Neural cell (in vitro differentiated cells): ENCODE measurements around the gene NTRK1. TPM values are rescaled to one million over a fixed set of nuclear protein-coding genes. Genes with fewer than 3 reads are reported as not detected.

ENCODE experiments used
- H2AFZ ChIP-seq: fragments of 200-600, 300-800 bp; sonication (generic), shearing (Covaris generic); 2 replicates; pipeline ENCODE4 v1.6.0; 2014; ENCODE audit warnings: low read depth, mild to moderate bottlenecking, antibody characterized with exemption, low read length, moderate library complexity
- H3F3A ChIP-seq: fragments of 200-600 bp; shearing (Covaris generic); 2 replicates; pipeline ENCODE4 v1.6.1; 2016; ENCODE audit warnings: mild to moderate bottlenecking, moderate library complexity, mixed read lengths, antibody characterized with exemption, low read length; ENCODE audit not compliant: insufficient read depth, poor library complexity, severe bottlenecking
- H3K27ac ChIP-seq: fragments of 200-600, 300-800 bp; sonication (generic), shearing (Covaris generic); 2 replicates; pipeline ENCODE4 v1.5.1; 2014; ENCODE audit warnings: mild to moderate bottlenecking, low read length, moderate library complexity
- H3K27me3 ChIP-seq: fragments of 300-800, 200-600 bp; sonication (generic), shearing (Covaris generic); 2 replicates; pipeline ENCODE4 v1.6.0; 2014; ENCODE audit warnings: mild to moderate bottlenecking, low read depth, low read length, moderate library complexity; ENCODE audit not compliant: insufficient read depth
- H3K36me3 ChIP-seq: fragments of 300-800, 200-600 bp; sonication (generic), shearing (Covaris generic); 2 replicates; pipeline ENCODE4 v1.5.1; 2014; ENCODE audit warnings: mild to moderate bottlenecking, antibody characterized with exemption, low read length, moderate library complexity; ENCODE audit not compliant: insufficient read depth
- H3K4me2 ChIP-seq: fragments of 300-800, 200-600 bp; sonication (generic), shearing (Covaris generic); 2 replicates; pipeline ENCODE4 v1.6.0; 2014; ENCODE audit warnings: mild to moderate bottlenecking, low read length
- H3K4me3 ChIP-seq: fragments of 300-800, 200-600 bp; sonication (generic), shearing (Covaris generic); 2 replicates; pipeline ENCODE4 v1.5.1; 2014; ENCODE audit warnings: mild to moderate bottlenecking, low read length, moderate library complexity
- H3K79me2 ChIP-seq: fragments of 200-600 bp; shearing (Covaris generic); replicated peaks from 2 replicates; pipeline ENCODE4 v1.6.0; 2014; ENCODE audit warnings: mild to moderate bottlenecking, low read length, moderate library complexity; ENCODE audit not compliant: insufficient read depth
- H3K9ac ChIP-seq: fragments of 300-800, 200-600 bp; sonication (generic), shearing (Covaris generic); 2 replicates; pipeline ENCODE4 v1.6.1; 2016; ENCODE audit warnings: mild to moderate bottlenecking, low read length, mixed read lengths
- H3K9me2 ChIP-seq: fragments of 200-600 bp; shearing (Covaris generic); 2 replicates; pipeline ENCODE4 v1.6.1; 2016; ENCODE audit warnings: mild to moderate bottlenecking, low read length, mixed read lengths; ENCODE audit not compliant: insufficient read depth
- H3K9me3 ChIP-seq: fragments of 200-600, 300-800 bp; sonication (generic), shearing (Covaris generic); 2 replicates; pipeline ENCODE4 v1.6.1; 2016; ENCODE audit warnings: mild to moderate bottlenecking, mixed run types, low read length, moderate library complexity, mixed read lengths
- H4K20me1 ChIP-seq: fragments of 200-600 bp; shearing (Covaris generic); 2 replicates; pipeline ENCODE4 v1.6.1; 2016; ENCODE audit warnings: mild to moderate bottlenecking, mixed run types; ENCODE audit not compliant: insufficient read depth
- CTCF ChIP-seq: fragments of 450-650 bp; IDR thresholded peaks from 2 replicates; pipeline ENCODE4 v1.5.1; 2014; ENCODE audit warnings: antibody characterized with exemption, mild to moderate bottlenecking, moderate library complexity; ENCODE audit not compliant: poor library complexity, severe bottlenecking
- EP300 ChIP-seq: fragments of 450-650 bp; conservative IDR thresholded peaks from 2 replicates; pipeline ENCODE4 v1.6.1; 2014; ENCODE audit warnings: antibody characterized with exemption, mild to moderate bottlenecking, moderate library complexity; ENCODE audit not compliant: poor library complexity, severe bottlenecking
- EZH2 ChIP-seq: fragments of 200-600, 300-800 bp; shearing (Covaris generic), sonication (generic); IDR thresholded peaks from 2 replicates; pipeline ENCODE4 v1.6.1; 2014; ENCODE audit warnings: antibody characterized with exemption, low read length, borderline replicate concordance, mild to moderate bottlenecking; ENCODE audit not compliant: insufficient read depth, poor library complexity, severe bottlenecking
- MXI1 ChIP-seq: fragments of 450-650 bp; conservative IDR thresholded peaks from 2 replicates; pipeline ENCODE4 v1.6.1; 2014; ENCODE audit warnings: antibody characterized with exemption, mild to moderate bottlenecking; ENCODE audit not compliant: poor library complexity, severe bottlenecking
- POLR2AphosphoS5 ChIP-seq: IDR thresholded peaks from 2 replicates; pipeline ENCODE4 v1.6.1; 2012
- RAD21 ChIP-seq: fragments of 450-650 bp; conservative IDR thresholded peaks from 2 replicates; pipeline ENCODE4 v1.6.1; 2014; ENCODE audit warnings: antibody characterized with exemption, mild to moderate bottlenecking, moderate library complexity
- REST ChIP-seq: IDR thresholded peaks from 2 replicates; pipeline ENCODE4 v1.6.1; 2012; ENCODE audit warnings: borderline replicate concordance
- SMC3 ChIP-seq: fragments of 450-650 bp; conservative IDR thresholded peaks from 2 replicates; pipeline ENCODE4 v1.6.1; 2014; ENCODE audit warnings: antibody characterized with exemption, mild to moderate bottlenecking, moderate library complexity; ENCODE audit not compliant: poor library complexity
- TAF1 ChIP-seq: IDR thresholded peaks from 2 replicates; pipeline ENCODE4 v1.6.1; 2012; ENCODE audit warnings: low read depth
- polyA plus RNA-seq: library from polyadenylated mRNA; depleted of rRNA; stranded (reverse); fragments of >200 nt; gene quantifications from 2 replicates; pipeline ENCODE4 v1.2.3, GENCODE V29; 2014

The NTRK1 gene
- polyA plus RNA-seq, 1 donor from 2014 or later: 4.9 TPM

GRCh38 chr1:156816561-156817328, 43.9 kb upstream of the NTRK1 start, which contains the start of gene SH2D2A:
TSS of gene SH2D2A (minus strand) at chr1:156816848. CDS start at chr1:156816708, 140 bp downstream.
- TF ChIP-seq POLR2AphosphoS5 (no peak), CTCF (no peak), REST (no peak), RAD21 (no peak), SMC3 (no peak), MXI1 (no peak), TAF1 (no peak), EZH2 (no peak), EP300 (no peak)
- no peaks in the 10 kb centered on the region for H3K79me2 ChIP-seq
- no peak within 1 kb of the TSS for H3K4me2 ChIP-seq
- H3K9ac ChIP-seq: no peak within 1 kb of the TSS
- no peak within 1 kb of the TSS for H2AFZ ChIP-seq
- no peak within 1 kb of the TSS for H3K27ac ChIP-seq
- peaks cover 15% of the 10 kb centered on the region for H3K27me3 ChIP-seq
- no peaks in the 10 kb centered on the region for H4K20me1 ChIP-seq
- no peaks in the 10 kb centered on the region for H3K9me2 ChIP-seq
- no peaks in the 10 kb centered on the region for H3F3A ChIP-seq
- no peak within 1 kb of the TSS for H3K4me3 ChIP-seq
- no peaks in the 10 kb centered on the region for H3K36me3 ChIP-seq
- H3K9me3 ChIP-seq: no peaks in the 10 kb centered on the region

GRCh38 chr1:156821801-156822200, 38.9 kb upstream of the NTRK1 start:
- Histone ChIP-seq H3K9ac (no peak overlapping the region), H3K27me3 (peaks cover 2% of the 10 kb centered on the region), H2AFZ (no peak overlapping the region), H3K4me3 (no peak overlapping the region), H3K9me2 (no peaks in the 10 kb centered on the region), H3K79me2 (no peaks in the 10 kb centered on the region), H3K9me3 (no peaks in the 10 kb centered on the region), H3F3A (no peaks in the 10 kb centered on the region), H3K36me3 (no peaks in the 10 kb centered on the region), H4K20me1 (no peaks in the 10 kb centered on the region), H3K4me2 (no peak overlapping the region), H3K27ac (no peak overlapping the region)
- no peak for TF ChIP-seq EP300
- TF ChIP-seq RAD21: no peak
- TF ChIP-seq EZH2: no peak
- TF ChIP-seq CTCF: no peak
- TF ChIP-seq SMC3: no peak
- no peak for TF ChIP-seq REST
- no peak for TF ChIP-seq TAF1
- TF ChIP-seq MXI1: no peak
- TF ChIP-seq POLR2AphosphoS5: no peak
